Measurements from ENCODE around the gene UNC5A. TPM values are rescaled to one million over a fixed set of nuclear protein-coding genes. Genes with fewer than 3 reads are reported as not detected.
A peak's percentile ranks its signal among the peaks of the same experiment; 100 is the strongest.

The UNC5A gene
- 1.0 TPM for polyA plus RNA-seq
- long read RNA-seq, donor 1, result 0 reads
- long read RNA-seq, donor 2, result 0 reads
- long read RNA-seq, donor 3, result 0 reads
- long read RNA-seq, donor 4, result 0 reads
- long read RNA-seq, donor 5, result 0 reads
- long read RNA-seq, donor 6, result 0 reads
- long read RNA-seq, donor 7, result 0 reads
- long read RNA-seq, donor 8, result 0 reads
- long read RNA-seq, donor 9, result 0 reads
- long read RNA-seq, donor 10, result 0 reads
- long read RNA-seq, donor 11, result 0 reads

DNA sequence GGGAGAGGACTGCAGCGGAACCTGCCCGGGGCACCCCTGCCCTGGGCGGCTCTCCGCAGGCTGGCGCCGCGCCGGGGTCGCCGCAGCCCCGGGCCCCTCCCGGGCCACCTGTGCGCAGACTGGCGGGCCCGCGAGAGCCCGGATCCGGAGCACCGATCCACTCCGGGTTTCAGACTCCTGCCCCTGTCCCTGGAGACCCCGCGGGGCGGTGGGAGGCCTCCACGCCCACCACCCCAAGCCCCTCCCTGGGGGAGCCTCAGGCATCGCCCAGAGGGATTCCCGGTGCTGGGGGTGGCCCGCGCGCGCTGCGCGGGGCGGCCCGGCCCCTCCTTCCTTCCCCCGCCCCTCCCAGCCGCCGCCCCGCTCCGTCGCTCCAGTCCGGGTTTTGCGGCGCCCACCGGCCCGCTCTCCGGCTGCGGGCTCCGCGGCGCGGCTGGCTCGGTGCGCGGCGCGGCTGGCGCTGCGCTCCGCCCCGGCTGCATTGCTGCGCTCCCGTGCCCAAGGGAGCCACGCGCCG, at the start of gene UNC5A:
Gene UNC5A (plus strand): TSS at position 479 of the 517 bp plus-strand sequence. CDS start 192 bp downstream, outside the sequence.
- no CpG with 5 or more reads among the region's 65 CpGs for WGBS (ENCODE audit: insufficient coverage, low lambda C conversion rate)
- Histone ChIP-seq H3K27me3 (ENCODE audit: control insufficient read depth, insufficient read depth, low read length) (peaks cover 87% of the 10 kb centered on the region), H3K36me3 (ENCODE audit: control insufficient read depth, insufficient read depth, low read length) (no peaks in the 10 kb centered on the region), H3K9me3 (ENCODE audit: control insufficient read depth, low read depth, low read length) (peaks cover 3% of the 10 kb centered on the region), H3K4me3 (ENCODE audit: low read length) (peak within 1 kb of the TSS; percentile 18), H3K4me1 (ENCODE audit: control insufficient read depth, insufficient read depth, low read length) (peaks cover 3% of the 10 kb centered on the region), H3K27ac (ENCODE audit: low read length) (no peak within 1 kb of the TSS)
- DNase-seq, result peak in 1 of 2 donors; percentile 46

DNA sequence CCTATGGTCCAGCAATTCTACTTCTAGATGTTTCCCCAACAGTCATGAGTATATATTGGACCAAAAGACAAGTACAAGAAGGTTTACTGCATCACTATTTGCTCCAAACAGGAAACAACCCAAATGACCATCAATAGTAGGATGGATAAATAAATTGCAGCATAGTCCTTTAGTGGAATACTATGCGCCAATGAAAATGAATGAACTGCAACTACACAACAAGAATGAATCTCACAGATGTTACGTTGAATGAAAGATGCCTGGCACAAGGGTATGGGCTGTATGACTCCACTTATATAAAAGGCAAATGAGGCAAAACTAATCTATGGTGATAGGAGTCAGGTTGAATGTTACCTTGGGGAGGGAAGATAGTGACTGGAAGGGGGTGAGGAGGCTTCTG, 48.6 kb upstream of the UNC5A start:
- no peaks in the 10 kb centered on the region for H3K9me3 ChIP-seq (ENCODE audit: control insufficient read depth, low read depth, low read length)
- WGBS (ENCODE audit: insufficient coverage, low lambda C conversion rate), result 100% methylated on average over 1 of the region's 2 CpGs
- H3K4me3 ChIP-seq (ENCODE audit: low read length), result no peak overlapping the region
- no peak for DNase-seq
- H3K4me1 ChIP-seq (ENCODE audit: control insufficient read depth, insufficient read depth, low read length), result no peaks in the 10 kb centered on the region
- no peaks in the 10 kb centered on the region for H3K36me3 ChIP-seq (ENCODE audit: control insufficient read depth, insufficient read depth, low read length)
- H3K27ac ChIP-seq (ENCODE audit: low read length), result no peak overlapping the region
- H3K27me3 ChIP-seq (ENCODE audit: control insufficient read depth, insufficient read depth, low read length), result peaks cover 2% of the 10 kb centered on the region

DNA sequence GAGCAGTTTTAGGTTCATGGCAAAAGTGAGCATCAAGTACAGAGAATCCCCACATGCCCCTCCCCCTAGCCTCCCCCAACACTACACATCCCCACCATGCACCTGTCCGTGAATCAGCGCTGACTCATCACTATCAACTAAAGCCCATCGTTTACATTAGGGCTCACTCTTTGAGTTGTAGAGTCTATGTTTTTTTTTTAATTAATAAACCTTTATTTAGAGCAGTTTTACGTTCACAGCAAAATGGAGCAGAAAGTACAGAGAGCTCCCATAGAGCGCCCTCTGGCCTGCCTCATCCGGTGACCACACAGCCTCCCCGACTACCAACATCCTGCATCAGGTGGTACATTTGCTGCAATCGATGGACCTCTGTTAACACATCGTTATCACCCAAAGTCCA, 47.9 kb upstream of the UNC5A start:
- H3K4me3 ChIP-seq (ENCODE audit: low read length), result no peak overlapping the region
- H3K9me3 ChIP-seq (ENCODE audit: control insufficient read depth, low read depth, low read length), result no peaks in the 10 kb centered on the region
- peaks cover 2% of the 10 kb centered on the region for H3K27me3 ChIP-seq (ENCODE audit: control insufficient read depth, insufficient read depth, low read length)
- H3K27ac ChIP-seq (ENCODE audit: low read length), result no peak overlapping the region
- no peaks in the 10 kb centered on the region for H3K36me3 ChIP-seq (ENCODE audit: control insufficient read depth, insufficient read depth, low read length)
- WGBS (ENCODE audit: insufficient coverage, low lambda C conversion rate), result no CpG with 5 or more reads among the region's 9 CpGs
- DNase-seq, result no peak
- H3K4me1 ChIP-seq (ENCODE audit: control insufficient read depth, insufficient read depth, low read length), result no peaks in the 10 kb centered on the region

DNA sequence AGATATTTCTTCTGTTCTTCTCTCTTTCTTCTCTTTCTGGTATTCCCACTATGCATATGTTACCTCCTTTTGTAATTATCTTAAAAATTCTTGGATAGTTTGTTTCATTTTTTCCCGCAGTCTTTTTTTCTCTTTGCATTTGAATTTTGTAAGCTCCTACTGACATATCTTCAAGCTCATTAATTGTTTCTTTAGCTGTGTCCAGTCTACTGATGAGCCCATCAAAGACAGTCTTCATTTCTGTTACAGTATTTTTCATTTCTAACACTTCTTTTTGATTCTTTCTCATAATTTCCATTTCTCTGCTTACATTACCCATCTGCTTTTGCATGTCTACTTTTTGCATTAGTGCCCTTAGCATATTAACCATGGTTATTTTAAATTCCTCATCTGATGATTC, 44.7 kb upstream of the UNC5A start:
- Histone ChIP-seq H3K4me3 (ENCODE audit: low read length) (no peak overlapping the region), H3K27me3 (ENCODE audit: control insufficient read depth, insufficient read depth, low read length) (peaks cover 7% of the 10 kb centered on the region), H3K4me1 (ENCODE audit: control insufficient read depth, insufficient read depth, low read length) (no peaks in the 10 kb centered on the region), H3K36me3 (ENCODE audit: control insufficient read depth, insufficient read depth, low read length) (no peaks in the 10 kb centered on the region), H3K27ac (ENCODE audit: low read length) (no peak overlapping the region), H3K9me3 (ENCODE audit: control insufficient read depth, low read depth, low read length) (no peaks in the 10 kb centered on the region)
- no peak for DNase-seq
- WGBS (ENCODE audit: insufficient coverage, low lambda C conversion rate), result 100% methylated on average over 1 of the region's 1 CpG

DNA sequence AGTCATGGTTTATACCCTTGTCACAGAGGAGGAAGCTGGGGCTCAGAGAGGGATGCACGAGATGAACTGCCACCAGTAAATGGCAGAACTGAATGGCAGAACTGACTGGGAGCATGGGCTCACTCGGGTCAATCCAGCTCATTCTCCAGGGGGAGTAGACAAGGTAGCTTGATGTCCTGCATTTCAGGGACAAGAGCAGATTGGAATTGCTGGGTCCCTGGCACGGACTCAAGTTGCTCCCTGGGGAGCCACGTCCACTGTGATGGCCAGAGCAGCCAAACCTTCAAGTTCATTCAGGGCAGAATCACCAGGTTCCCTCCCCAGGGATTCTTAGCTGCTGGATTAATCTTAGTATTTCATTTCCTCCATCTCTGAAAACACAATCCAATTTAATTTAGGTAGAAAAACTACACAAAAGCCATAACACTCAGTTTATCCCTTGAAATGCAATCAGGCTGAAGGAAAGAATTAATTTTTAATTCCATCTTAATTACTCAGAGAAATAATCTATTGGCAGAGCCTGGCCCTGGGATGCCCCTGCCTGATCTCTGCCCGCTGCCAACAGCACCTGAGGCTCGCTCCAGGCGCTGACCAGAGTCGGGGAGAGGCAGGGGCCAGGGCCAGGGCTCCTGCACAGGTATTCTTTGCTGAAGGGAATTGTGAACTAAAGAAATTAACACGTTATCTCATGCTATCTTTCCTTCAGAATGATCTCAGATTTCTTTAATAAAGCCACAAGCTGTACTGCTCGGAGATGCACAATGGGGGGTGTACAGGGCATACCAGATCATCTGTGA, 42.0 kb upstream of the UNC5A start:
- Histone ChIP-seq H3K4me1 (ENCODE audit: control insufficient read depth, insufficient read depth, low read length) (no peaks in the 10 kb centered on the region), H3K36me3 (ENCODE audit: control insufficient read depth, insufficient read depth, low read length) (no peaks in the 10 kb centered on the region), H3K27me3 (ENCODE audit: control insufficient read depth, insufficient read depth, low read length) (peaks cover 7% of the 10 kb centered on the region), H3K9me3 (ENCODE audit: control insufficient read depth, low read depth, low read length) (no peaks in the 10 kb centered on the region), H3K27ac (ENCODE audit: low read length) (no peak overlapping the region), H3K4me3 (ENCODE audit: low read length) (no peak overlapping the region)
- no peak for DNase-seq
- no CpG with 5 or more reads among the region's 10 CpGs for WGBS (ENCODE audit: insufficient coverage, low lambda C conversion rate)

DNA sequence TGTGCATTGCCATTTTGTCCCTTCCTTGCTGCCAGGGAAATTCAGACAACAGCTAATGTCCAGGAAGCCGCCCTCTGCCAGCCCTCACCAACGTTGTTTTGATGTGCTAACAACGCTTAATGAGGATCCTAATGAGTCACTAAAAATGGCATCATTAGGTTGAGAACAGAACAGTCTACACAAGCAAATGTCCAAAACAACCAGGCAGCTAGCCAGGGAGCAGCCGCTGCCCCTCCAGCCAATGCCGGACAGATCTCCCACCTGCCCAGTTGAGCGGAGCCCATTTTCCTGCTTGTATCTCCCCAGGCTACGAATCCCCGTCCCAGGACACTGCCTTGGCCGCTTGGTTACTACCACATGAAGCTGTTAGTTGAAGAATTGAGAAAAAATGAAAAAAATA, 40.4 kb upstream of the UNC5A start:
- WGBS (ENCODE audit: insufficient coverage, low lambda C conversion rate), result no CpG with 5 or more reads among the region's 9 CpGs
- Histone ChIP-seq H3K4me3 (ENCODE audit: low read length) (no peak overlapping the region), H3K27ac (ENCODE audit: low read length) (no peak overlapping the region), H3K4me1 (ENCODE audit: control insufficient read depth, insufficient read depth, low read length) (no peaks in the 10 kb centered on the region), H3K27me3 (ENCODE audit: control insufficient read depth, insufficient read depth, low read length) (peaks cover 16% of the 10 kb centered on the region), H3K9me3 (ENCODE audit: control insufficient read depth, low read depth, low read length) (no peaks in the 10 kb centered on the region), H3K36me3 (ENCODE audit: control insufficient read depth, insufficient read depth, low read length) (no peaks in the 10 kb centered on the region)
- no peak for DNase-seq

DNA sequence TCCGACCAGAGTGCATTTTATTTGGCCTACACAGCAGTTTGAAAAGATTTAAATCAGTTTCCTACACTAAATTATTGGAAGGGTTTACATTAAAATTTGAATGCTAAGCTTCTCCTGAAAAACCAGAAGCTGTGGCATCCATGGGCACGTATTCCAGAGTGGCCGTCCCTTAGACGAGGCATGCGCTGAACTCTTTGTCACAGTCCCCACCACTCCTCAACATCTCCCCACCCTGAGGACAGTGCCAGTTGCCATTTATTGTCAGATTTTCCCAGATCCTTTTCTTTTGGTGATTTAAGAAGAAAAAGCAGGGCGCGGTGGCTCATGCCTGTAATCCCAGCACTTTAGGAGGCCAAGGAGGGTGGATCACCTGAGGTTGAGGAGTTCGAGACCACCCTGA, 39.9 kb upstream of the UNC5A start:
- no CpG with 5 or more reads among the region's 8 CpGs for WGBS (ENCODE audit: insufficient coverage, low lambda C conversion rate)
- DNase-seq, result no peak
- H3K36me3 ChIP-seq (ENCODE audit: control insufficient read depth, insufficient read depth, low read length), result no peaks in the 10 kb centered on the region
- no peaks in the 10 kb centered on the region for H3K9me3 ChIP-seq (ENCODE audit: control insufficient read depth, low read depth, low read length)
- H3K4me3 ChIP-seq (ENCODE audit: low read length), result no peak overlapping the region
- no peaks in the 10 kb centered on the region for H3K4me1 ChIP-seq (ENCODE audit: control insufficient read depth, insufficient read depth, low read length)
- H3K27me3 ChIP-seq (ENCODE audit: control insufficient read depth, insufficient read depth, low read length), result peaks cover 20% of the 10 kb centered on the region
- no peak overlapping the region for H3K27ac ChIP-seq (ENCODE audit: low read length)

DNA sequence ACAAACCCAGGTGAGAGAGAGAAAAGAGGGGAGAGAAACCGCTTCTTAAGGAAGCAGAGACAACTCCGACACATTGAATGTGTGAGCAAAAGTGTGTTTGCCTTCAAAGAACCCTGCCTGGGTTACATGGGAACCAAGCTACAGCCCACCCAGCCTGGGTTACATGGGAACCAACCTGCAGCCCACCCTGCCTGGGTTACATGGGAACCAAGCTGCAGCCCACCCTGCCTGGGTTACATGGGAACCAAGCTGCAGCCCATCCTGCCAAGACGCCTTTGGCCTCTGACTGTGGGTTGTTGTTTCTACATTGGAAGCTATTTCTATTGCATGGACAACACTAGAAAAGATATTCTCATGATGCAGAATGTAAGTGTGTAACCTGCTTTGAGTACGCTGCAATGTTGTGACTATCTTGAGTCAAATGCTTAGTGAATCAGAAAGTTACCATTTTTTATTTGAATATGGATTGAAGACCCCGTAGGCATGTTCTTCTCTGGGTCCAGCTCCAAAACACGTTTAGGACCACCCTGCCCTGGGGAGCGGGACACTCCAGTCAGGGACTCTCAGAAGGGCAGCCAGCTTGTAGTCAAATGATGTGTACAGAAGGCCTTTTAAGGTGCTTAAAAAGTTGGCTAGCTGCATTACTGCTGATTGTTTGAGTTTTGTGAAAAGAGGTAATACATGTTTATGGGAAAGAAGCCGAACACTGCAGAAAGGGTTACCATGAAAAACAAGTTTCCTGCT, 39.1 kb upstream of the UNC5A start:
- H3K9me3 ChIP-seq (ENCODE audit: control insufficient read depth, low read depth, low read length), result no peaks in the 10 kb centered on the region
- no peak overlapping the region for H3K4me3 ChIP-seq (ENCODE audit: low read length)
- H3K27ac ChIP-seq (ENCODE audit: low read length), result no peak overlapping the region
- H3K36me3 ChIP-seq (ENCODE audit: control insufficient read depth, insufficient read depth, low read length), result no peaks in the 10 kb centered on the region
- DNase-seq, result no peak
- WGBS (ENCODE audit: insufficient coverage, low lambda C conversion rate), result 100% methylated on average over 1 of the region's 8 CpGs
- H3K4me1 ChIP-seq (ENCODE audit: control insufficient read depth, insufficient read depth, low read length), result no peaks in the 10 kb centered on the region
- peaks cover 23% of the 10 kb centered on the region for H3K27me3 ChIP-seq (ENCODE audit: control insufficient read depth, insufficient read depth, low read length)

DNA sequence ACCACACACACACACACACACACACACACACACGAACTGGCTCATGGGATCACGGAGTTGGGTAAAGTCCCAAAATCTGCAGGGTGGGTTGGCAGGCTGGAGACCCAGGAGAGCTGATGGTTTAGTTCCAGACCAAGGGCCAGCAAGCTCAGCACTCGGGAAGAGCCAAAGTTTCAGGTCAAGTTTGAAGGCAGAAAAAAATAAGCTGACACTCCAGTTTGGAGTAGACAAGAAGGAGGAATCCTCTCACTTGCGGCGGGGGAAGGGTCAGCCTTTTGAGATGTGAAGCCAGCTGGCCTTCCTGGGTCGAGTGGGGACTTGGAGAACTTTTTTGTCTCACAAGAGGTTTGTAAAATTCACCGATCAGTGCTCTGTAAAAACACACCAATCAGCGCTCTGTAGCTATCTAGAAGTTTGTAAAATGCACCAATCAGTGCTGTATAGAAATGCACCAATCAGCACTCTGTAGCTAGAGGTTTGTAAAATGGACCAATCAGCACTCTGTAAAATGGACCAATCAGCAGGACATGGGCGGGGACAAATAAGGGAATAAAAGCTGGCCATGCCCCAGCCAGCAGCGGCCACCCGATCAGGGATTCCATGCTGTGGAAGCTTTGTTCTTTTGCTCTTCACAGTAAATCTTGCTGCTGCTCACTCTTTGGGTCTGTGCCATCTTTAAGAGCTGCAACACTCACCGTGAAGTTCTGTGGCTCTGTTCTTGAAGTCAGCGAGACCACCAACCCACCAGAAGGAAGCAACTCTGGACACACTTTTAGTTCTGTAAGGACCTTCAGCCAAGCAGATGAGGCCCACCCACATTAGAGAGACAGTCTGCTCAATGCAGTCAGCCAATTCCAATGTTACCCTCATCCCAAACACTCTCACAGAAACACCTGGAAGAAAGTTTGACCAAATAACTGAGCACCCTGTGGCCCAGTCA, 37.8 kb upstream of the UNC5A start:
- Histone ChIP-seq H3K9me3 (ENCODE audit: control insufficient read depth, low read depth, low read length) (no peaks in the 10 kb centered on the region), H3K4me3 (ENCODE audit: low read length) (no peak overlapping the region), H3K27me3 (ENCODE audit: control insufficient read depth, insufficient read depth, low read length) (peaks cover 24% of the 10 kb centered on the region), H3K36me3 (ENCODE audit: control insufficient read depth, insufficient read depth, low read length) (no peaks in the 10 kb centered on the region), H3K27ac (ENCODE audit: low read length) (no peak overlapping the region), H3K4me1 (ENCODE audit: control insufficient read depth, insufficient read depth, low read length) (no peaks in the 10 kb centered on the region)
- no peak for DNase-seq
- WGBS (ENCODE audit: insufficient coverage, low lambda C conversion rate), result no CpG with 5 or more reads among the region's 13 CpGs

Measured in large intestine (tissue), 12 donors.